GM19023 (cell line): ENCODE data around the gene SEMA3A.
"Not testable (repeated sequence)": the region's sequence is repeated elsewhere in the genome, so short reads cannot be mapped to it uniquely, and the experiment has no call there.

Experiments used
- ATAC-seq: cut with Tn5 transposase; IDR thresholded peaks from one replicate; pipeline ENCODE4 v1.9.1; 2021; ENCODE audit warnings: mild to moderate bottlenecking, moderate library complexity; ENCODE audit not compliant: unreplicated experiment

SEMA3A gene

GRCh38 chr7:84194484-84195271 lies at the start of gene SEMA3A:
SEMA3A (minus strand) TSS chr7:84194789; CDS start chr7:84194586, 203 bp downstream.
- ATAC-seq, result no peak

- not testable (repeated sequence) for ATAC-seq
These were observed 48.4 kb upstream of the SEMA3A start for GRCh38 chr7:84243037-84243436.

GRCh38 chr7:84238596-84238995 lies 44.0 kb upstream of the SEMA3A start:
- no peak for ATAC-seq

- ATAC-seq, result no peak
These were observed 43.1 kb upstream of the SEMA3A start for GRCh38 chr7:84237533-84238173.

- ATAC-seq, result no peak
These were observed 41.8 kb upstream of the SEMA3A start for GRCh38 chr7:84236398-84236797.

- ATAC-seq, result no peak
These were observed 38.1 kb upstream of the SEMA3A start for GRCh38 chr7:84232646-84233045.

DNA sequence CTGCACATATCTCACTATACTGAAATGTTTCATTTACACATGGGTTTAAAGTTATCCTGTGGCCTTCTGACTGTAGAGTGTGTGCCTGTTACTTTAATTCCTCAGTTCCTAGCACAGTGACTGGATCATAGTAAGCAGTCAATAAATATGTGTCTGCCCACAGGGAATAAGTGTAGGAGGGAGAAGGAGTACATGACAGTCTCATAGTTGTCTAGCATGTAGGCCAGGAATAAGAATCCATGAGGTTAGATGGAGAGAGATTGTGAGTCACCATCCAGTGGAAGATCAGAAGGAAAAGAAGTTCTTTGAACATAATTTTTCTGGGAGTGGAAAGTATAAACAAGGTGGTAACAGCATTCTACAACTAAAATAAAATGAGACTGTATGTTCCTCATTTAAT lies 36.6 kb upstream of the SEMA3A start:
- no peak for ATAC-seq

DNA sequence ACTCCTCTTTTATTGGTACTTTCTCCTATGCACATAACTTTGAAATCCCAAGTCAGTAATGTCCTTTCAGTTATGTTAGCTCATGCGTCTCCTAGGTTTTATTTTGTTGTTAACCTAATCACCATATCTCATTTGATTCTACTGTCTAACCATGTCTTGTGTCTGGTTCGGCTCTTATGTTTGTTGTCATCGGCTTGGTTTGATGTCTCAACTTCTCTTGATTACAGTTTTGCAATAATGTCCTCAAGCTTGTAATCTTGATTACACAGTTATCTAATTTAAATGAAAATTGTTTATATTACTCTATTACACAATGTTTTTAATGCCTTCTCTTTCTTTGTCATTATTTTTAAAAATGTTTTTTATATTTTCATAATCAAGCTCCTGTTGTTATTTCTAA lies 35.9 kb upstream of the SEMA3A start:
- ATAC-seq, result no peak

DNA sequence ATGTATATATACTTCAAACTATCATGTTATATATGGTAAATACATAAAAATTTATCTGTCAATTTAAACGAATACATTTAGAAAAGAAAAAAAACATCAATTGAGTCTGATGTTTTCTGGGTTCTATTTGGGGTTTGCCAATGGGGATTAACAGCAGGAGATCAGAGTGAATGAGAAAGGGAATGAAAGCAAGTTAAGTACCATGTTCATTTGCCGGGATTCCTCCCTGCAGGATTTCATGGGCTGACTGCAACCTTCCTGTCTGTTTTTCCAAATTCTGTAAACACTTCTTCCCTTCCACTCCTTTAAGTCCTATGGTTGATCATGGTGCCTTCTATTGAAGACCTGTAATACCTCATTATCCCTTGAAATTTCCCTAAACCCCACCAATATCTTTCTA lies 33.9 kb upstream of the SEMA3A start:
- ATAC-seq, result no peak

DNA sequence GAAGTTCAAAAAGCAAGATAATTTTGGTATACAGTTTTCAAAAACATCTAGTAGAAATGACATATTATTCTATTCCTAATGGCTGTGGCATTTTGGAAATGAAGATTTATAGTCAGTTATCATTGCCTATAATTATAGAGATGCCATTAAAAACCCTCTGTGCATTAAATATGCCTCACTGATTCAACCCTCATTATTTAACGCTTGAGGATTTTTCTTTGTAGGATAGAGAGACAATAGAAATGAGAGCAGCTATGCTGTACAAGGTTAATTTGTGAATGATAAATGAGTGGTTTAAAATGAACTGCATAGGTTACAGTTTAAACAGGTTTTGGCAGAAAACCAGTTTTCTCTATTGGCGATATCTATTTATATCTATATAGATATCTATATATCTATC lies 32.2 kb upstream of the SEMA3A start:
- ATAC-seq, result no peak

DNA sequence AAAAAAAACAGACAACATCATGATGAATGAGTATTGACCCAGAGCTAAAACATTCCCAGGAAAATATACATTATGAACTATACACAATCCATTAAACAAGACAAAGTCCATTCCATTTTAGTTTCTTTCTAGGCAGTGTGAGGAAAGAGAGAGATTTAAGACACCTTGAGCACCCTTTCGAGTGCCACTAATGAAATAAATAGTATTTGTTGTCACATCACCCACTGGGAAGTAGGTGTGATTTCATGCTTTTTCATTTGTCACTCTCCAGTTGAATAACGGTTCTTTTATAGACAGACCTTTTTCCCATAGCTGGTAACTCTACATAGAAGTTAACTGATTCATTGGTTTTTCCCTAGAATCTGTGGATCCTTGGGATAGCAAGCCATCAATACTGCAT lies 29.9 kb upstream of the SEMA3A start:
- ATAC-seq, result no peak

GRCh38 chr7:84219310-84219709 lies 24.7 kb upstream of the SEMA3A start:
- no peak for ATAC-seq

DNA sequence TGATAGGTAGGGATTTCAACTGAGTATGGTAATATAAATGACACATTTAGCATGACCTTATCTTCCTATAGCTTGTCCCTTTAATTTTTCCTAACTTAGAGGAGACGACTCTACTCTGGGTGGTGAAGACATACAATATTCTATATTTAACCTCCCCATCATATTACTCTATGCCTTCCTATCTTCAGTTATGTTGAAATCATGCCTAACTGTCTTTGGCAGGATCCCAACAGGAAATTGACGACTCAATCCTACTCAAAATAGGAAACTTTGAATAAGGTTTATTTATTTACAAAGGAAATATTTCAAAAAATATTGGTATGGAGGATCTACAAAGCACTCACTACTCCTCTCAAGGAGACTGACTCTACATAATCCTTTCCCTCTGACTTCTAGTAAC lies 24.1 kb upstream of the SEMA3A start:
- no peak for ATAC-seq

- ATAC-seq, result no peak
These were observed 21.9 kb upstream of the SEMA3A start for GRCh38 chr7:84216472-84216871.

DNA sequence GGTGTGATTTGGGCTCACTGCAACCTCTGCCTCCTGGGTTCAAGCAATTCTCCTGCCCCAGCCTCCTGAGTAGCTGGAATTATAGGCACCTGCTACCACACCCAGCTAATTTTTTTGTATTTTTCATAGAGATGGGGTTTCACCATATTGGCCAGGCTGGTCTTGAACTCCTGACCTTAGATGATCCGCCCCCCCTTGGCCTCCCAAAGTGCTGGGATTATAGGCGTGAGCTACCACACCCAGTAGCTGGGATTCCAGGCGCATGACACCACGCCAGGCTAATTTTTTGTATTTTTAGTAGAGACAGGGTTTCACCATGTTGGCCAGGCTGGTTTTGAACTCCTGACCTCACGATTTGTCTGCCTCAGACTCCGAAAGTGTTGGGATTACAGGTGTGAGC lies 20.2 kb upstream of the SEMA3A start:
- not testable (repeated sequence) for ATAC-seq

- ATAC-seq, result no peak
These were observed 15.7 kb upstream of the SEMA3A start for GRCh38 chr7:84210301-84210700.

DNA sequence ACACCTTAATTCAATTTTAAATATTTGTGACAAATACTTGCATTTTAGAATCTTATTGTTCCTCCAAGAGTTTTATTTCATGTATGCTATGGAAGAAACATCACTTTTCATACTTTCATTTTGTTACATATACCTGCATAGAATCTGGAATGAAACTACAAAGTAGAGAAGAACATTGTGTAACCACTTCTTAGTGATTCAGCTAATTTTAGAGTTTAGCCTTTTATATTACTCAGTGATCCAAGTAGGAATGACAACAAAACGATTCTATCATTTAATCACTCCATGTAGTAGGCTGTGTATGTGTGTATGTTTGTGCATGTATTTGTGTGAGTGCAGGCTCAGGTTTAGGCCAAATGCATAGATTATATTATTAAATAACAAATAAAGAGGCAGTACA lies 14.4 kb upstream of the SEMA3A start:
- no peak for ATAC-seq

DNA sequence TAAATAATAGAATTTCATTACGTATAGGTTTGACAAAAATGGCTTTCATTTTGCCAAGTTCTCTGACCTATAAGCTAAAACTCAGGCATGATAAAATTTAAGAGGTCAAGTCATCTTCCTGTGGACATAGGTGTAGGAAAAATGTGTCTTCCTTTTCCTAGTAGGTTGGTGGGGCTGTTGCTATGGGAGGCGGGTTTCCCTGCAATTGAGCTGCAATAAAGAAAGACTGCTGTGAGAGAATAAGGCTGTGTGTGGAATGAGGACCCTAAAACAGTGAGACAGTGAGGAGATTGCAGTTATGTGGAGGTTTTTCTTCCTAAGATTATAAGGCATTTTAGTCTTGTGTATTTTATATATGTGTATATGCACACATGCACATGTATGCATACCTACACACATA lies 13.0 kb upstream of the SEMA3A start:
- ATAC-seq, result no peak

GRCh38 chr7:84207025-84207424 lies 12.4 kb upstream of the SEMA3A start:
- ATAC-seq, result no peak

- ATAC-seq, result no peak
These were observed 10.1 kb upstream of the SEMA3A start for GRCh38 chr7:84204655-84205054.

DNA sequence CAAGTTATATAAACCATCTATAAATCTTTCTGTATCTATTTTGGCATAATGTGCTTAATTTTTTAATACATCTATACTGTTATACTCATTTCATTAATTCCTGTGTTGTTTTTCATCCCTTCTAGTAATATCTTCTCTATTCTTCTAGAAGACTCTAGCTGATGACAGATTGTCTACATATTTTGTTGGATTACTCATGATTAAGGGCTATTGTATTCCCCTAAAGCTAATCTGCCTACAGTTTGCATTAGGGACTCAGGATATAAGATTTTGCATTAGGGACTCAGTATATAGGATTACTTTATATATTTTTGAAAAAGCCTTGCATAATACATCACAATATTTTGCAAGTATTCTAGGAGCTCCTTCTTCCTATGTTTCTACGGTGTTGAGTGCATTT lies 8.3 kb upstream of the SEMA3A start:
- no peak for ATAC-seq

DNA sequence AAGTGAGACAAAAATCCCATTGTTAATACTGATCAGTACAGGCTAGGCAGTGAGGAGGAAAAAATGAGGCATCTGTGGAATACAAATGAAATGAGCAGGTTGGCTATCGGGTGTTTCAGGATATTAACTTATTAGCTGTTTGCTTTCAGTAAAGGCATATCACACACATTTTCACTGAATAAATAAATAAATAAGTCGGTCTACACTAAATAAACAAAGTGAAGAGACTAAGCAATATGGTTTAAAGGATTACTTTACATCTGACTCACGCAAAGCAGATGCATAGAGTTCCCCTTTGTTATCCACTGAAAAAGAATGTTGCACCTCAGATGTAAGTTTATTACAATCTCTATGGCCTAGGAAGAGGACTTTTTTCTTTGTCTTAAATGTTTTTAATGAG lies 6.3 kb upstream of the SEMA3A start:
- no peak for ATAC-seq

DNA sequence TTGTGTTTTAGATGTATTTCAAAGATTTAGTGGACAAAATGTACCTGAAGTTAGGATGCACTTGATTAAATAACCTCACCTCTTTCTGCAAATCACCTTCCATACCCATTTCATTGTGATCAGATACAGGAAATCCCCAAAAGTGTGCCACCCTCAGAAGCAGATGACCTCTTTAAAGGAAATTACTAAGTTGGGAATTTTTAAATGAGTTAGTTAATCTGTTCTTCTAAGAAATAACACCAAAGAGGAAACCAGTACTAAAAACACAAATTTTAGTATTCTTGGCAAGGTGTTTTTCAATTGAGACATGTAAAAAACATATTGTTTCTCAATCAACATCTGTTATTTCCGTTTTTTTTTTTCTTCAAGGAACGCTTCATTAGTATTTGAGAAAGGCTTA lies 4.6 kb upstream of the SEMA3A start:
- ATAC-seq, result no peak
